GM23248 (cell line): ENCODE measurements around the gene RXYLT1. TPM values are rescaled to one million over a fixed set of nuclear protein-coding genes. Genes with fewer than 3 reads are reported as not detected.
"Not testable (repeated sequence)": the region's sequence is repeated elsewhere in the genome, so short reads cannot be mapped to it uniquely, and the experiment has no call there.

Experiments
- DNase-seq: peaks from one replicate; pipeline ENCODE4 v3.0.0-alpha.2; 2015
- H2AFZ ChIP-seq: fragments of 200-600 bp; sonication (generic); 2 replicates; pipeline ENCODE4 v1.6.1; 2016; ENCODE audit warnings: antibody characterized with exemption
- H3F3A ChIP-seq: fragments of 200-600 bp; sonication (generic); 2 replicates; pipeline ENCODE4 v1.6.1; 2016; ENCODE audit warnings: mild to moderate bottlenecking, antibody characterized with exemption, mixed run types; ENCODE audit not compliant: insufficient read depth
- H3K27ac ChIP-seq: fragments of 200-600 bp; sonication (generic); 2 replicates; pipeline ENCODE4 v1.5.1; 2016; ENCODE audit warnings: mild to moderate bottlenecking
- H3K27me3 ChIP-seq: fragments of 200-600 bp; sonication (generic); replicated peaks from 2 replicates; pipeline ENCODE4 v1.6.1; 2016; ENCODE audit warnings: mild to moderate bottlenecking; ENCODE audit not compliant: insufficient read depth
- H3K36me3 ChIP-seq: fragments of 200-600 bp; sonication (generic); 2 replicates; pipeline ENCODE4 v1.6.1; 2016; ENCODE audit warnings: low read depth, mild to moderate bottlenecking
- H3K4me1 ChIP-seq: fragments of 200-600 bp; sonication (generic); 2 replicates; pipeline ENCODE4 v1.6.1; 2016; ENCODE audit warnings: mild to moderate bottlenecking; ENCODE audit not compliant: insufficient read depth
- H3K4me2 ChIP-seq: fragments of 200-600 bp; sonication (generic); one replicate; pipeline ENCODE4 v1.6.1; 2016; ENCODE audit warnings: mild to moderate bottlenecking; ENCODE audit not compliant: unreplicated experiment
- H3K4me3 ChIP-seq: fragments of 200-600 bp; sonication (generic); 2 replicates; pipeline ENCODE4 v1.5.1; 2016; ENCODE audit warnings: mild to moderate bottlenecking
- H3K79me2 ChIP-seq: fragments of 200-600 bp; sonication (generic); 2 replicates; pipeline ENCODE4 v1.6.1; 2016; ENCODE audit warnings: mild to moderate bottlenecking; ENCODE audit not compliant: insufficient read depth
- H3K9ac ChIP-seq: fragments of 200-600 bp; sonication (generic); 2 replicates; pipeline ENCODE4 v1.6.1; 2016; ENCODE audit warnings: mild to moderate bottlenecking
- H3K9me2 ChIP-seq: fragments of 200-600 bp; sonication (generic); 2 replicates; pipeline ENCODE4 v1.6.1; 2016; ENCODE audit warnings: mixed run types, mild to moderate bottlenecking, moderate library complexity; ENCODE audit not compliant: insufficient read depth
- H3K9me3 ChIP-seq: fragments of 200-600 bp; sonication (generic); one replicate; pipeline ENCODE4 v1.6.1; 2017; ENCODE audit warnings: low read depth
- H4K20me1 ChIP-seq: fragments of 200-600 bp; sonication (generic); 2 replicates; pipeline ENCODE4 v1.6.0; 2016; ENCODE audit not compliant: insufficient read depth
- EZH2 ChIP-seq: fragments of 200-600 bp; sonication (generic); IDR thresholded peaks from 2 replicates; pipeline ENCODE4 v1.6.1; 2018; ENCODE audit warnings: antibody characterized with exemption, mild to moderate bottlenecking; ENCODE audit not compliant: insufficient read depth, poor library complexity, severe bottlenecking
- EZH2phosphoT487 ChIP-seq: fragments of 200-600 bp; sonication (generic); IDR thresholded peaks from 2 replicates; pipeline ENCODE4 v1.6.1; 2018; ENCODE audit warnings: antibody characterized with exemption, moderate library complexity, mild to moderate bottlenecking, low read depth; ENCODE audit not compliant: insufficient read depth
- WGBS, 2 experiments: methylation state at CpG; one replicate each; pipeline ENCODE4 v1.1.6; 2015 to 2017; ENCODE audit warnings: low lambda C conversion rate in 2 of 2, low coverage in 1 of 2; ENCODE audit errors: missing lambda C conversion rate in 2 of 2; 5-methylcytosine and 5-hydroxymethylcytosine counted together
- in situ Hi-C: fragments of 300-500 bp; cut with MboI; formaldehyde crosslinking; loops from 2 replicates; pipeline ENCODE4 v1.15.0; 2020
- polyA plus RNA-seq: library from polyadenylated mRNA; unstranded; fragments of >200 nt; fragmentation: Nextera tagmentation; extraction: Ambion mirVana; gene quantifications from 2 replicates; pipeline ENCODE4 v1.2.1, GENCODE V29; 2016
- total RNA-seq: library from RNA; depleted of rRNA; stranded (reverse); fragments of >200 nt; shearing (Covaris generic); gene quantifications from 2 replicates; pipeline ENCODE4 v1.2.3, GENCODE V29; 2014; rRNA removed

RXYLT1 gene, protein sequence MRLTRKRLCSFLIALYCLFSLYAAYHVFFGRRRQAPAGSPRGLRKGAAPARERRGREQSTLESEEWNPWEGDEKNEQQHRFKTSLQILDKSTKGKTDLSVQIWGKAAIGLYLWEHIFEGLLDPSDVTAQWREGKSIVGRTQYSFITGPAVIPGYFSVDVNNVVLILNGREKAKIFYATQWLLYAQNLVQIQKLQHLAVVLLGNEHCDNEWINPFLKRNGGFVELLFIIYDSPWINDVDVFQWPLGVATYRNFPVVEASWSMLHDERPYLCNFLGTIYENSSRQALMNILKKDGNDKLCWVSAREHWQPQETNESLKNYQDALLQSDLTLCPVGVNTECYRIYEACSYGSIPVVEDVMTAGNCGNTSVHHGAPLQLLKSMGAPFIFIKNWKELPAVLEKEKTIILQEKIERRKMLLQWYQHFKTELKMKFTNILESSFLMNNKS
- 12.1 and 19.9 TPM in 2 replicates for total RNA-seq
- 15.4 and 17.1 TPM in 2 replicates for polyA plus RNA-seq

DNA sequence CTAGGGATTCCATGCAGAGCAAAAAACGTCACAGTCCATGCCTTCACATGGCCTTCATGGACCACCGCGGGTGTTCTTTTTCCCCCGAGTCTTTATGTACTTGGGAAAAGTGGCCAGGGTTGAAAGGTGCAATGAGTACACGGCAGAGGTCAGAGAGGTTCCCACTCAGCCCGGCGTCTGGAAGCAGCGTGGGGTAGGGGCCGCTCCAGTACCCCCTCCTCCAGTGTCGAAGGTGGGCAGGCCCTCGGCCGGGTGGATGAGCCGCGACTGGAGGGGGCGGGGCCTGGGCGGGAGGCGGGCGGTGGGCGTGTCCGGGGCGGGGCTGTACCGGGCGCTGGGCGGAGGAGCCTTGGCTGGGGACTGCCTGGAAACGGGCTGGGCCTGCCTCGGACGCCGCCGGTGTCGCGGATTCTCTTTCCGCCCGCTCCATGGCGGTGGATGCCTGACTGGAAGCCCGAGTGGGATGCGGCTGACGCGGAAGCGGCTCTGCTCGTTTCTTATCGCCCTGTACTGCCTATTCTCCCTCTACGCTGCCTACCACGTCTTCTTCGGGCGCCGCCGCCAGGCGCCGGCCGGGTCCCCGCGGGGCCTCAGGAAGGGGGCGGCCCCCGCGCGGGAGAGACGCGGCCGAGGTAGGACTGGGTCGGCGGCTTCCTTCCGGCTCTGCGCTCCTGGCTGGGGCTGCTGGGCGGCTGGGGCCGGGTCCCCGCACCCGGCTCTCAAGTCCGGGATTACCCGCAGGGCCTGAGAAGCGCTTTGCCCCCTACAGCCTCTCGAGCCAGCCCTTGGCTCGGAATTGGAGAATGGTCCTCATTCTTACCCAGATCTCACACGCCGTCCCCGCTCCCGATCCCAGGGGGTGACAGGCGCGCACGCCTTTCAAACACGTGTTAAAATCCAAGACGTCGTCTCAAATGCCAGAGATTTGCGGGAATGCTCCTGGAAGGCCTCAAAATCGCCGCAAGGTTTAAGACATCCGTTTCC, at the start of gene RXYLT1:
Gene RXYLT1, plus strand, starts transcription at position 412 of the 984 bp plus-strand sequence. Its CDS starts 52 bp downstream, at position 464.
- peak within 1 kb of the TSS; percentile 86 for H3K9ac ChIP-seq
- H3K27ac ChIP-seq: peak within 1 kb of the TSS; percentile 74
- peak; percentile 92 for DNase-seq
- H3K79me2 ChIP-seq: peaks cover 7% of the 10 kb centered on the region
- H3K9me2 ChIP-seq: no peaks in the 10 kb centered on the region
- H3K36me3 ChIP-seq: peaks cover 3% of the 10 kb centered on the region; the same call in 1 of the 2 replicates
- H3K4me1 ChIP-seq: 0 out of 2 replicates have a peak, but pooled peaks cover 5% of the 10 kb centered on the region
- no peaks in the 10 kb centered on the region for H3K9me3 ChIP-seq
- H3K4me3 ChIP-seq: peak within 1 kb of the TSS; percentile 88
- H2AFZ ChIP-seq: peak within 1 kb of the TSS; percentile 99
- in situ Hi-C loops: no loop called here
- 2 to 6% methylated on average over 47 to 70 of the region's 86 CpGs for WGBS, 2 experiments
- no peaks in the 10 kb centered on the region for H3F3A ChIP-seq
- H3K4me2 ChIP-seq: peak within 1 kb of the TSS; percentile 86
- no peaks in the 10 kb centered on the region for H4K20me1 ChIP-seq
- 0 out of 2 replicates have a peak, but pooled peaks cover 5% of the 10 kb centered on the region for H3K27me3 ChIP-seq
- TF ChIP-seq EZH2phosphoT487 (no peak), EZH2 (no peak)

DNA sequence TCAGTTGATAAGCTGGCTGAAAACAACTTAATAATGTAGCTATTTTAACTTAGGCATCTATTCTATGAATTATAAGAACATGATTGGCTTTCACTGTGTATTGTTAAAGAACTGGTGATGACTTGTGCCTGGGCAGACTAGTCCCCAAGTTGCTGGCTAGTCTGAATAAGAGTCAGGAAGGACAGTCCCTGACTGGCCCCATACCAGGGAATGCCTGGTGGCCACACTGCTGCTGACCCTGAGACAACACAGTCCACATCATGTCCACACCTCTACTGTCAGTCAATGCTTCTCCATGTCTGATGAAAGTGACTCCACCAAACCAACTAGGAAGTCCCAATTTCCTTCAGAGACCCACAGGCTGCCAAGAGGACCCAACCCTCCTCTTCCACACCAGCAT, 46.9 kb upstream of the RXYLT1 start:
- DNase-seq, H3K27me3 ChIP-seq, H2AFZ ChIP-seq, in situ Hi-C loops, H3K9me3 ChIP-seq, H3K9me2 ChIP-seq, H3K4me2 ChIP-seq, H3K27ac ChIP-seq, H3K36me3 ChIP-seq, H3K4me3 ChIP-seq, H3F3A ChIP-seq, H3K9ac ChIP-seq, H3K4me1 ChIP-seq, H4K20me1 ChIP-seq, H3K79me2 ChIP-seq: not testable (repeated sequence)

DNA sequence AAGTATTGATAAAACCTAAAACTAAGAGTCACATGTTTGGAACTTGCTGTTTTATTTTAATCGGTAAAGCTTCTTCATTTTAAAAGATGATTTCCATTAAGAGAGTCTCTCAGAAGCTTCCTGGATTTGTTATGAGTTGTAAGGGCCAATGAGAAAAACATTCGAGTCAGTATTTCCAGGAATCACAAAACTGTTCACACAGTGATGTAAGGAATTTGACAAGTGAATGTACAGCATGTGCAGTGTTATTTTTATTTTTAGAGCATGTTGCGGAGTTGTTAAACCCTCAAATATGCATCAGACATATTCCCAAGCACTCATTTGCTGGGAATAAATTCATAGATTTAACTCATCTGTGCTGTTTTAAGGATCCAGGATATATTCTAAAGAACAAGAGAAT, 46.1 kb upstream of the RXYLT1 start:
- H3K79me2 ChIP-seq, H3F3A ChIP-seq, H3K27ac ChIP-seq, in situ Hi-C loops, H3K4me1 ChIP-seq, DNase-seq, H3K9me3 ChIP-seq, H3K9ac ChIP-seq, H4K20me1 ChIP-seq, H2AFZ ChIP-seq, H3K36me3 ChIP-seq, H3K4me3 ChIP-seq, H3K27me3 ChIP-seq, H3K9me2 ChIP-seq, H3K4me2 ChIP-seq: not testable (repeated sequence)
- 1 to 5% methylated on average over 3 of the region's 3 CpGs for WGBS, 2 experiments

DNA sequence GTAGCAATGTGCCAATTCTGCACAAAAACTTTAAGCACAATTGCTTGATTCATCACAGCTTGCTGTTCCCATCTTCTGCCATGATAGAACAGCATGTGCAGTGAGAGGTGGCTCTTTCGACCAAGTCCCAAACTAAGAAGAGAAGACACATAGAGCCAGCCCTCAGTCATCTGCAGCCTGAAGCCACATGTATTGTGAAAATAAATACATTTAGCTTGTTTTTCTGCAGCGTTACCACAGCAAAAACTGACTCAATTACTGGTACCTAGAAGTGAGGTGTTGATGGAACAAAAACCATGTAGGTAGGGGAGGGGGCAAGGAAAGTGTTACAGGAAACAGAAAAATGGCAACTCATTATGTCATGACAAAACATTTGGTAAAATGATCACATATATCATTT, 39.2 kb upstream of the RXYLT1 start:
- WGBS, 2 experiments: 83% methylated on average over 1 of the region's 2 CpGs; no CpG with 5 or more reads in 1 of the 2 experiments

DNA sequence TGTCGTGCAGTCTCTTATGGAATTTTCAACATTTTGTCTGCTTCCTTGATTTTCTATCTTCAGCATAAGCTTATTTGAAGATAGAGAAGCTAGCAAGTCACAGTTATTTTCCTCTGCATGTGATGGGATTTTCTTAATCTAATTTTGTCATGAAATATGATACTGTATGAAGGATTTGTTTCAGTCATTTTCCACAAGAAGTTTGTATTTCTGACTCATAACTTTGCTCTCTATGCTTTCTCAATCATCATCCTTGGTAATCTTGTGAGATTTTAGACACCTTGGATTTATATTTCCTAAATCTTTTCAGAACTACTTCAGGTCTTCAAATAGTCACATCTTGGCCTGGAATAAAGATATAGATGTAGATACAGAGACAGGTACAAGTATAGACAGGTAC, 38.3 kb upstream of the RXYLT1 start:
- not testable (repeated sequence) for H2AFZ ChIP-seq

More for the DNA sequence above, 39.2 kb upstream of the RXYLT1 start:
- H3K9me3 ChIP-seq, H3K36me3 ChIP-seq, H3K4me1 ChIP-seq, H3K9me2 ChIP-seq, H3K4me3 ChIP-seq, H3K27me3 ChIP-seq, H3K27ac ChIP-seq, H4K20me1 ChIP-seq, H3K79me2 ChIP-seq, H3K4me2 ChIP-seq, H2AFZ ChIP-seq, H3F3A ChIP-seq, H3K9ac ChIP-seq, DNase-seq, in situ Hi-C loops: not testable (repeated sequence)

DNA sequence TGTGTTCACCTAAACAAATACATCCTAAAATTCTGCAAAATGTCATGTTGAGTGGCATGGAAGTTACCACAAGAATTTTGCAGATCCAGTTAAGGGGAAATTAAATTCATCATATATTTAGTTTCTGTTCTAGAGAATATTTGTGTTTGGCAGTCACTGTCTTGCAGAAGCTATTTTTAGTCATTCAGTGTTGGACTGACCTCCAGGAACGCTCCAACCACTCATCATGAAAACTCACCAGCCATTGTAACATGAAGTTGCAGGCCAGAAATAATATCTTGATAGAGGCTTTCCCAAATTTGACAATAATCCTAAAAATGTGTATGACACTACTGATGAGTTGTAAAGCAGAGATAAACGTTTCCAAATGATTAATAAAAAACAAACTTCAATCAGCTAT, 35.6 kb upstream of the RXYLT1 start:
- H3K9me2 ChIP-seq, H3K4me3 ChIP-seq, H4K20me1 ChIP-seq, H3K9me3 ChIP-seq, H3K4me2 ChIP-seq, H3K79me2 ChIP-seq, H3K4me1 ChIP-seq, H3K9ac ChIP-seq, H3K27me3 ChIP-seq, H3F3A ChIP-seq, in situ Hi-C loops, H3K27ac ChIP-seq, H2AFZ ChIP-seq, H3K36me3 ChIP-seq: not testable (repeated sequence)
- 0% methylated on average over 2 of the region's 2 CpGs for WGBS, 2 experiments
- peak; percentile 56 for DNase-seq

More for the DNA sequence above, 38.3 kb upstream of the RXYLT1 start:
- H3K79me2 ChIP-seq, H4K20me1 ChIP-seq, H3K4me3 ChIP-seq, H3K36me3 ChIP-seq, H3K4me2 ChIP-seq, H3K9ac ChIP-seq, H3K4me1 ChIP-seq, H3K27ac ChIP-seq, H3K27me3 ChIP-seq, H3K9me3 ChIP-seq, H3F3A ChIP-seq, in situ Hi-C loops, H3K9me2 ChIP-seq: not testable (repeated sequence)
- WGBS, 2 experiments: 36 to 38% methylated on average over 1 of the region's 1 CpG
- DNase-seq: peak; percentile 2

DNA sequence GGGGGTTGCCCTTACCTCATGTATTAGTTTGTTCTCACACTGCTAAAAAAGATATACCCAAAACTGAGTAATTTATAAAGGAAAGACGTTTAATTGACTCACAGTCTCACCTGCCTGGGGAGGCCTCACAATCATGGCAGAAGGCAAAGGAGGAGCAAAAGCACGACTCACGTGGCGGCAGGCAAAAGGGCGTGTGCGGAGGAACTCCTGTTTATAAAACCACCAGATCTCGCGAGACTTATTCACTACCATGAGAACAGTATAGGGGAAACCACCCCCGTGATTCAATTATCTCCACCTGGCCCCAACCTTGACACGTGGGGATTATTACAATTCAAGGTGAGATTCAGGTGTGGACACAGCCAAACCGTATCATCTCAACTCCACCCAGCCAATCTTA, 33.2 kb upstream of the RXYLT1 start:
- H3F3A ChIP-seq, H3K27ac ChIP-seq, H3K27me3 ChIP-seq, DNase-seq, H2AFZ ChIP-seq, H3K4me2 ChIP-seq, H3K79me2 ChIP-seq, H3K9me2 ChIP-seq, H4K20me1 ChIP-seq, H3K9me3 ChIP-seq, in situ Hi-C loops, H3K4me3 ChIP-seq, H3K9ac ChIP-seq, H3K36me3 ChIP-seq, H3K4me1 ChIP-seq: not testable (repeated sequence)
- WGBS, 2 experiments: 51% methylated on average over 11 of the region's 11 CpGs
